CD4-positive, alpha-beta T cell treated with Interleukin-6 for 4 hours (primary cell): ENCODE measurements around the gene SPTBN1.

ENCODE experiments used
- DNase-seq: peaks from one replicate; pipeline ENCODE4 v3.0.0-alpha.2; 2020; ENCODE audit warnings: mixed read lengths

Gene SPTBN1

DNA sequence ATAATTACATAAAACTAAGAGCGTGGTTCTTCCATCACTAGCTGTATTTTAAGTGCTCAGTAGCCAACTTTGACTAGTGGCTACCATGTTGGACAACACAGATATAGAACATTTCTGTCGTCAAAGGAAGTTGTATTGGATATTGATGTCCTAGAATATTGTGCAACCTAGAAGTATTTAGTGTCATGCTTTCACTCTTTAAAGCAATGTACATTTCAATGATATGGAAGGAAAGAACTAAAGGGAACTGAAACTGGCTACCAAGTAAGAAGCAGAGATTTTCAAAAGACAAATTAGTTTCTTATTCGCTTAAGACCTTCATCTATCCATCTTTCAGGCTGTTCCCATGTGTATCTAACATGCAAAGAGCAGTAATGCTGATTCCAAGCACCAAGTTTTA lies 182.0 kb downstream of the SPTBN1 start:
- DNase-seq: no peak

- DNase-seq: no peak
These were observed 182.7 kb downstream of the SPTBN1 start for GRCh38 chr2:54638774-54639187.

- no peak for DNase-seq
These were observed 183.5 kb downstream of the SPTBN1 start for GRCh38 chr2:54639609-54640008.

DNA sequence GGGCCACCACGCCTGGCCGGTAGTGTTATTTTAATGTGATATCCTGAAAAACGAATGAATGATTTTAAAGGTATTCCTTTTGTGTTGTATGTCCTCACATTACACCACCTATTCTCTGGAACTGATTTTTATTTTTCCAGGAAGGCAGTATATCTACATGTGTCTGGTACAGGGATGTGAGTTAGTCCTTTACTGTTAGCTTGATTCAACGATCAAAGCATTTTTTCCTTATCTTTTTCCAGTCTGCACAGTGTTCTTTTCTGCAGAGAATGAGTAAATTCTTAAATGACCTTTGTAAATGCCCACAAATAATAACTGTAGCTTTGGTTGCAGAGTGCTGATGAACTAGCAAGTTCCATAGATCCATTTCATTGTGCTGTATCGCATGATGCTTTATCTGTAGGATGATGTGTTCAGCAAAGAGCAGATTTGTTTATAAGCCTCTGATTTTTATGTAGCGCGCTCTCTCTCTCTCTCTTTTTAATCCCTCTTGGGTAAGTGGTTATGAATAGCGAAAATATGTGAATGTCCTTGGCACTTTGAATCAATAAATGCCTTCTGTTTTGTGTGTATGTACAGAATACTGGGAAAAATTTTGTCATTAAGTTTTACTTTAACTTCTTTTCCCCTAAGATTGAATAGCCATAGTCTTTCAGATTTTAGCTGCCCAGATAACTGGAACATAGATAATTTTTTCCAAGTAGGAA lies 184.9 kb downstream of the SPTBN1 start:
- DNase-seq: no peak

DNA sequence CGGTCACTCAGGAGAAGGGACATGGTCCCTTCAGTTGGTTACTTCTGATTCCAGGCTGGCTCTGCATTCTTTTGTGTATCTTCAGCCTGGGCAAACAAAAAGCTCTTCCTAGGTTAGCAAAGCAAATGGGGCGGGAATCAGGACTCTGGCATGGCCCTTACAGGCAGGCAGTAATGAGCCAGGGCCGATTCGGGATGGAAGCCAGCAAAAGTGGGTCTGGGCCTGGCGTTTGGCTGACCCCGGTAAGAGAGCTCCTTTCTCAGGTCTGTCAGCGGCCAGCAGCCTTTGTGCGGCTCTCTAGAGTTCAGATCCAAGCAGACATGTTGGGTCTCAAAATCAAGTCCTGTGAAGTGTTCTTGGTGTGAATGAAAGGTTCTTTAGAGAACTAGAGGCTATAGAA lies 185.9 kb downstream of the SPTBN1 start:
- no peak for DNase-seq

- DNase-seq: no peak
These were observed 186.7 kb downstream of the SPTBN1 start for GRCh38 chr2:54642677-54643430.

DNA sequence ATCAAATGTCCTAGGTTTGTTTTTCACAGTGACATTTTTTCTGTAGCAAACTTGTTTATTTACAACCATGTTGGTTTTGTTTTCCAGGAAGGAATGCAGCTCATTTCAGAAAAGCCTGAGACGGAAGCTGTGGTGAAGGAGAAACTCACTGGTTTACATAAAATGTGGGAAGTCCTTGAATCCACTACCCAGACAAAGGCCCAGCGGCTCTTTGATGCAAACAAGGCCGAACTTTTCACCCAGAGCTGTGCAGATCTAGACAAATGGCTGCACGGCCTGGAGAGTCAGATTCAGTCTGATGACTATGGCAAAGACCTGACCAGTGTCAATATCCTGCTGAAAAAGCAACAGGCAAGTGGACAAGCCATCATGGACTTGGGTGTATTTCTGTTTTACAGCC lies 188.1 kb downstream of the SPTBN1 start:
- DNase-seq: no peak

- no peak for DNase-seq
These were observed 190.2 kb downstream of the SPTBN1 start for GRCh38 chr2:54646170-54646927.

DNA sequence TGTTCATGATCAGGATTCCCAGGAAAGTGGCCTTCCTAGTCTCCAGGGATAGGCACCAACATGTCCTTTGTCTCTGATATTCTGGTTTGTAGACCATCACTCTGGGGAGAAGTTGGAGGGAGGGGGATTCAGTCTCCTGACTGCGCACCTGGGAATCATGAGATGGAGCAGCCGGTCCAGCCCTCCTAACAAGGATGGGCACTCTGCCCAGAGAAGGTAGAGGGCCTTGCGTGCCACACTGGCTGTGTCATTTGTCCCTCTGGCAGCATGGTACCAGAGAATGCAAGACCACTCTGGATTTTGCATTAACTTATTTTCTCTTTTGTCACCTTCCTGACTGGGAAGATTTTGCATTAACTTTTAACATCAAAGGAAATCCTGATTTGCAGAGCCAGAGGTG lies 192.1 kb downstream of the SPTBN1 start:
- DNase-seq: no peak

DNA sequence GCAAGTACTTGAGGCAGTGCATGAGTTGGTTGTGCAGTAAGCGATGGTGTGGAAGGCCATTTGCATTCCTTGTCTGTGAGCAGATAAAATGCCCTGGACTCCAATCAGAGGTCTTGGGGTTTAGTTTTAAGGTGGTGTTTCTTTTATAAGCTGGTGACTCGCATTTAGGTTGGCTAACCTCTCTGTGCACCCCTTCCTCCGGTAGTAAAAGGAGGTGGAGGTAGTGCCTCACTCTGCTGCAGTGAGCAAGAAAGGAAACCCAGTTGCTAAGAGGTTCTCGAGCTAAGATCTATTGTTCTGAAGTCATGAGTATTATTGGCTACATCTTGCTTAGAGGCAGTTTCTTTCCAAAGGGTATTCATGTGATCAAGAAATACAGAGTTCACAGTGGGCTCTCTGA lies 193.1 kb downstream of the SPTBN1 start:
- no peak for DNase-seq

DNA sequence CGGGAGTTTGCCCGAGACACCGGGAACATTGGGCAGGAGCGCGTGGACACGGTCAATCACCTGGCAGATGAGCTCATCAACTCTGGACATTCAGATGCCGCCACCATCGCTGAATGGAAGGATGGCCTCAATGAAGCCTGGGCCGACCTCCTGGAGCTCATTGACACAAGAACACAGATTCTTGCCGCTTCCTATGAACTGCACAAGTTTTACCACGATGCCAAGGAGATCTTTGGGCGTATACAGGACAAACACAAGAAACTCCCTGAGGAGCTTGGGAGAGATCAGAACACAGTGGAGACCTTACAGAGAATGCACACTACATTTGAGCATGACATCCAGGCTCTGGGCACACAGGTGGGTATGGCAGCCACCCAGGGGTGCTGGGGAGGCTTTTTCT lies 193.5 kb downstream of the SPTBN1 start:
- no peak for DNase-seq

DNA sequence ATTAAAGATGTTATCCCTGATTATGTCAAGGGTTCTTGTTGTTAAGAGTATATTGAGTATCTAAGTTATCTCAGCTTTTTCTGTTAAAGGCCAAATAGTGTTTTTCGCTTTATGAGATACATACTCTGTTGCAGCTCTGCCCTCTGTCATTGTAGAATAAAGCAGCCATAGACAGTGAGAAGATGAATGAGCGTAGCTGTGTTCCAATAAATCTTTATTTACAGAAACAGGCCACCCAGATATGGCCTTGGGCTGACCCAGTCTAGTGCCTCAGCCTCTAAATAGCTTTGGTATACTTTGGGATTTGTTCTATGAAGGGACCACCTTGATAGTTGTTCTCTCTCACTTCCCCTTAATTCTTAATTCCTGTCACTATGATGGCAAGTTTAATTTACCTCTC lies 194.5 kb downstream of the SPTBN1 start:
- DNase-seq: no peak

- no peak for DNase-seq
These were observed 195.2 kb downstream of the SPTBN1 start for GRCh38 chr2:54651291-54651690.

GRCh38 chr2:54652540-54652939 lies 196.4 kb downstream of the SPTBN1 start:
- no peak for DNase-seq

DNA sequence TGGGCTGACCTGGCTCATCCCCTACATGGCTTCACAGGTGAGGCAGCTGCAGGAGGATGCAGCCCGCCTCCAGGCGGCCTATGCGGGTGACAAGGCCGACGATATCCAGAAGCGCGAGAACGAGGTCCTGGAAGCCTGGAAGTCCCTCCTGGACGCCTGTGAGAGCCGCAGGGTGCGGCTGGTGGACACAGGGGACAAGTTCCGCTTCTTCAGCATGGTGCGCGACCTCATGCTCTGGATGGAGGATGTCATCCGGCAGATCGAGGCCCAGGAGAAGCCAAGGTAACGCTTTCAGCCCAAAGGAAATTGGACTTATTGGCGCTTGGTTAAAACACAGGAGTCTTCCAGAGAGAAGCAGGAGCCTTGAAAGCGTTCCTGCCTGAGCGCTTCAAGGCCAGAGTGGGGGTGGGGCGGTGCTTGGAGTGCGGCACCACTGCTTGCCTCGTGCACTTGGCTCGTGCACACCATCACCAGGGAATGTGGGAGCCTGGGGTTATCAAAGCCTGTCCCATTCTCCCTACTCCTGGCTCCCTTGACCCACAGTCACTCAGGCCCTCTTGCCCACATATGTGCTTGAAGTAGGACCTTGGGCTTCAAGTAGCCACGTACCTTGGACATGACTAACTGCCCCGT lies 197.6 kb downstream of the SPTBN1 start:
- DNase-seq: no peak

DNA sequence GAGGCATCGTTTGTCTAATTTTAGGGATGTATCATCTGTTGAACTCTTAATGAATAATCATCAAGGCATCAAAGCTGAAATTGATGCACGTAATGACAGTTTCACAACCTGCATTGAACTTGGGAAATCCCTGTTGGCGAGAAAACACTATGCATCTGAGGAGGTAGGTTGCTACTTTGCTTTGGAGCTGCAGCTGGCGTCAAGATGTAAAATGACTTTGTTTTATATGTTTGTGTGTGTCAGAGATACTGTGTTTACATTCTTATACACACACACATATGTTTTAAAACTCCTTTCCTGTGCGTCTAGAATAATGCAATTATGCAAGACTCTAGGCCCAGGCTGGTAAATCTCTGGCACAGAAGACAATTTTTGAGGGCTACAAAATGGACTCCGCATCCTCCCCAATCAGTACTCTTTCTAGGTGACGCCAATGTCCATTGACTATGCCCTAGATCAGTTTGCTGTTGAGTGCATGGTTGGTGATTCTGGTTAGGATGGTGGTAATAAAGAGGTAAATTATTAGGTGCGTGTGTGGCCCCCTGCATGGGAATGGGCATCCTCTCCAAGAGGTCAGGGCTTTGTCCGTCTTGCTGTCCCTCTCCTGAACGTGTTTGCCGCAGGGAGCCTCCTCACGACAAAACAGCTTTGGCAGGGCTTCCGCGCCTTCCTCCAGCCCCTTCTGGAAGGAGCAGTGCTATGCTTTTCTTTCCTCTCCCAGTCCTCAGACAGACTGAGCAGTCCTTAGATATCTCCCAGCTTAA lies 199.1 kb downstream of the SPTBN1 start:
- no peak for DNase-seq

- DNase-seq: no peak
These were observed 200.7 kb downstream of the SPTBN1 start for GRCh38 chr2:54656863-54657262.

GRCh38 chr2:54657664-54658083 lies 201.5 kb downstream of the SPTBN1 start:
- DNase-seq: peak; percentile 45

- DNase-seq: no peak
These were observed 202.5 kb downstream of the SPTBN1 start for GRCh38 chr2:54658564-54659071.

DNA sequence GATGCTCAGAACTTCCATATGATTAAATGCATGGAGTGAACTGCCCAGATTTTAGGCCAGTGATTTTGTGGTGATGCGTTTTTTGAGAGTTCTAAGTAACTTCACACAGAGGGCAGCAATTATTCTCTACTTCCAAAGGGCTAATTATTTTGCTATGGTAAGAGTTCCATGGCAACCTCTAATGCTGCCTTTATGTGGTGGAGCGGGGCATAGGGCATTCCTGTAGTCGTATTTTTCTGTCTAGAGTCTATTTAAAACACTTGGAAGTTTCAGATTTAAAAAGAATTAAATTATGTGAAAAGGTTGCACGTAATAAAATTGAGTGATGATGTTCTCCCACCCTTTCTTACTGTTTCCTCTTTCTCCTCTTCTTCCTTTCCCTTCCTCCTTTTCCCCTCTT lies 203.4 kb downstream of the SPTBN1 start:
- DNase-seq: no peak

GRCh38 chr2:54660752-54661151 lies 204.6 kb downstream of the SPTBN1 start:
- DNase-seq: no peak

DNA sequence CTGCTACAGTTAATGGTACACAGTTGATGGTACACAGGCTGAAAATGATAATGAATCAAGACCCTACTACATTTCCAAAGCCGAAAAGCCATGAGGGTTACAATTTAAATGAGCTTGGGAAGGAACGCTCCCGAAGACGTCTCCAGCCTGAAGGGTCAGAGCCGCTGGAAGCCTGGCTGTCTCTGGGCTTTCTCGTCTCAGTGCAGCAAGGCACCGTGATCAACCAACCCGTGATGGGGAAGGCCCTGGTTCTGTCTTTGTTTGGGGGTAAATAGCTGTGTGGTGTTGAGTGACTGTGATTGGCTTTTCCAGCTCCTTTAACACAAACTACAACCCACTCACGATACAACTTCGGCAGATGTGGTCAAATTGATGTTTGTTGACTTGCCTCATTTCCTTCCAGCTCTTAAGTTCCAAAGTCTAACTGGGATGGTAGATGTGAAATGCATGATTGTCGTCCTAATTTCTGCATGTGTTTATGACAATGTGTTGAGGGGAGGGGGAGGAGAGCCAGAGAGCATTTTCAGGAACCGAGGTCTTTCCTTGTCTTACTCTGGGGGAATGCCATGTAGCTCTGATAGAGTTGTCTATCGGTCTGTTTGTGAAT lies 207.4 kb downstream of the SPTBN1 start:
- DNase-seq: no peak
